Inflammatory macrophage treated with lipopolysaccharide for 1 hour (primary cell): Measurements from ENCODE around the gene LMAN1L.
A peak's percentile ranks its signal among the peaks of the same experiment; 100 is the strongest.

Experiments used
- DNase-seq, 2 donors: peaks; one replicate each; pipeline ENCODE4 v3.0.0-alpha.2; 2020 to 2022

LMAN1L gene

DNA sequence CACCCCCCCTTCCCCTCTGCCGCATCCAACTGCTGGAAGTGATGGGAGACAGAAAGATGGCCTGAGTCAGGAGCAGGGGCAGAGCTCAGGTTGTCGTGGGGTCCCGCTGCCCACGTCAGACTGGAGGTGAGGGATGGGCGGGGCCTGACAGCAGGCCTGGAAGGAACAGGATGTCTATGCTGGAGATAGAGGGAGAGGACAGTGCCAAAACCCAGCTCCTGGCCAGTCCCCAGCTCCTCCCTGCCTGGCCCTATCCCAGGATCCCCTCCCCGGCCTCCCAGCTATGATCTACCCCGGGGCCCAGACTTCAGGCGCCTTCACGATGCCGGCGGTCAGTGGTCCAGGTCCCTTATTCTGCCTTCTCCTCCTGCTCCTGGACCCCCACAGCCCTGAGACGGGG, at the start of gene LMAN1L:
LMAN1L (plus strand) TSS at position 303 of the 400 bp plus-strand sequence; CDS start at position 323, 20 bp downstream.
- DNase-seq = no peak

DNA sequence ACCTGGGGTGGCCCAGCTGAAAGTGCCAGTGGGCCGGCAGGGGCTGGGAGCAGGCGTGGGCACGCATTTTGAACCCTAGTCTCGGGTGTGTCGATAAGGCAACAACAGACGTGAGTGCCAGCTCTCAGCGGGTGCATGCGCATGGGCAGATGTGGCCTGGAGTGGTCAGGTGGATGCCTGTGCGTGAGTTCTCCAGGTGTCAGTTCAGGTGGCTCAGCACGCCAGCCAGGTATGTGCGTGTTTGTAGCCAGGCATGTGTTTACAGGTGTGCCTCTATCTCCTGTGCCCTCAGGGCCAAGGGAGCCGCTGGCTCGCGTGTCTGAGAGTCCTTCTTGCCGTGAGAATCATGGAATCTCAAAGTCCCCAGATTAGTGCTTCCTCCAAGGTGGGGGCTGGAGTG, 49.2 kb upstream of the LMAN1L start:
- DNase-seq = no peak

DNA sequence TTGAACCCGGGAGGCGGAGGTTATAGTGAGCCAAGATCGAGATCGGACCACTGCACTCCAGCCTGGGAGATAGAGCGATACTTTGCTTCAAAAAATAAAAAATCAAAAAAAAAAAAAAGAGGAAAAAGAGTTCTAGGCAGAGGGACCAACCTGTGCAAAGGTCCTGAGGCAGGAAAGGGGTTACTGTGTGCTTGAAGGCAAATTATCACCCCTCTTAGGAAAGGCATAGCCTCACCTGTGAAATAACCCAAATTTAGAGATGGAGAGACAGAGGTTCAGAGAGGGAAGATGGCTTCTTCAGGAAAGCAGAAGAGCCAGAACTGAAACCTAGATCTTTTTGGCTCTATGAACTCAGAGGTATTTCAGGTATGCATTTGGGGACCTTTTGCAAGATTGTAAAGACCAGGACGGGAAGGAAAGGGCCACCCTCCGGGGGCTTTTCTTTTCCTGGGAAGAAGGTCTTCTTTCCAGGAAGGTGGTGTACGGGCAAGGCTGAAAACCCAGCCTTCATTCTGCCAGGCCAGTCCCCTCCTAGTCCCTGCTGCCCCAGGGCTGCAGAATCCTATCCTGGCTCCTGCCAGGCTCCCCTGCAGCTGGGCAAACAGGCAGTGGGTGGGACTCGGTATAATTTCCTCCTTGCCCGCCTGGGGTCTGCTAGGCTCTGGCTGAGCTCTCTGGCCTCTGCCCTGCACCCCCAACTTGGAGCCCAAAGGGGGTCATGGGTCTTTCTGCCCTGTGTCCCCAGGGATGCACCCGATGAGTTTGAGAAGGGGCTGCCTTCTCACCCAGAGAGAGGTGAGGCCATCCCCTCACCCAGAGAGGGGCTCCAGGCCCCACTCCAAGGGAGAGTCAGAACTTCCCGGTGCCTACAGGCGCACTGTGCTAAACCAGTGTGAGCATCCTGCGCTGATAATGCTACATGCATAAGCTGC, 45.2 kb upstream of the LMAN1L start:
- no peak for DNase-seq

DNA sequence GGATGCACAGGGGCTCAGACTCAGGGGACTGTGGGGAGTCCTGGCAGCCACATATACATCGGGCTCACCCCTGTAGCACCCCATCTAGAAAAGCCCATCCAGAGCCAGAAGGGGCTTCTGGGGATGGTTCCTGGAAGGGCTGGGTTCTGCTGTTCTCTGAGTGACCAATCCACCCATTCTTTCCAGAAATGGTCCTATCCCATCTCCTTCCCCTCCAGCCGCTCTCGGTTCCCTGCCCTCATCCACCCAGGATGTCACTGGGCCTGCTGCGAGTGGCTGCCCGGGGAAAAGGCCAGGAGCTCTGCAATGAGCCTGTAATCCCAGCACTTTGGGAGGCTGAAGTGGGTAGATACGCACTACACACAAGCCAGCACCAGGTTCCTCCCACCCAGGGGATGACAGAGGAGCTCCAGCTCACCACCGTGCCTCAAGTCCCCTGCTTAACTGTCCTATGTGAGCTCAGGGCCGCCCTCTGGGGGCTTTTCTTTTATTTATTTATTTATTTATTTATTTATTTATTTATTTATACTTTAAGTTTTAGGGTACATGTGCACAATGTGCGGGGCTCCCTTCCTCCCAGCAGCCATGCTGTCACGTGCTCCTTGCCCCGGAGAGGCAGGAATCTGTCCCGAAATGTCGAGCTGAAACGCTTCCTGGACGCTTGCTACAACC, 44.4 kb upstream of the LMAN1L start:
- DNase-seq = no peak

DNA sequence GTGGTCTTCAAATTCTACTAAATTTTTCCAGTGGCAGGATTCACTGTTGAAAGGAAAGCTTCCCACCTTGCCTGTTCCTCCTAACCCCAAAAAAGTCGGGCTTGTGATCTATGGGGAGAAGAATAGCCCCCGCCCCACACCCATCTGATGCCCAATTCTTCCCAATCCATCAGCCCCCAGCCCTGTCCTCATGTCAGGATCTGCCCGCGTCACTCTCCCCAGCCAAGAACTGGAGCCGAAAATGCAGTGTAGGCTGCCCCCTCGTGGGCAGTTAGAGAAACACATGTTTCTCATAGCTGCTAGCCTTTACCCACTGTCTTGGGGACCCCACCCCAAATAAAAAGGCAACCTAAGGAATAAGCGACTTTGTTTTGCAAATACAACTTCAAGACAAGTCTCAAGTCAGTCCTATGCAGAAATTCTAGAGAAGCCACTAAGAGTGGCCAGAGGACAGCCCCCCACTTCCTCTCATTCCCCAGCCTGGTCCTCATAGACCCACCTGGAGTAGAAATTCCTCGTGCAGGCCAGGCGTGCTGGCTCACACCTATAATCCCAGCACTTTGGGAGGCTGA, 43.8 kb upstream of the LMAN1L start:
- peak in 1 of 2 donors; percentile 59 for DNase-seq

DNA sequence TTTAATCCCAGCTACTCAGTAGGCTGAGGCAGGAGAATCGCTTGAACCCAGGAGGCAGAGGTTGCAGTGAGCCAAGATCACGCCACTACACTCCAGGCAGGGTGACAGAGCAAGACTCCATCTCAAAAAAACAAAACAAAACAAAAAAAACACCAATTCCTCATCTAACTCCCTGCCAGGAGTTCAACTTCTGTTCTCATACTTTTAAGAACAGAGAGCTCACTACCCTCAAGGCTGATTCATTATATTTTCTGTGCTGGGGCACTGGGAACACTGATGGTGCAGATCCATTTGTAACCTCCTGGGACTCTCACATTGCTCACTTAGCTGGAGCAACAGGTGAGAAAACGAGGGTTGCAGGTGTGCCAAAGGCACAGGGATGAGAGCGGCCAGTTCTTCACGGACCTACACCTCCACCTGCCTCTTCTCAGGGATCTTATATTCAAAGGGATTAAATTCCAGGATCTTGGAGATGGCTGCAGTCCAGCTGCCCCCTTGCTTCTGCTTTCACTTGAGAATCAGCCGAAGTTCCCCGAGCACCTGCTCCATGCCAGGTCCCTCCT, 43.1 kb upstream of the LMAN1L start:
- DNase-seq = no peak

DNA sequence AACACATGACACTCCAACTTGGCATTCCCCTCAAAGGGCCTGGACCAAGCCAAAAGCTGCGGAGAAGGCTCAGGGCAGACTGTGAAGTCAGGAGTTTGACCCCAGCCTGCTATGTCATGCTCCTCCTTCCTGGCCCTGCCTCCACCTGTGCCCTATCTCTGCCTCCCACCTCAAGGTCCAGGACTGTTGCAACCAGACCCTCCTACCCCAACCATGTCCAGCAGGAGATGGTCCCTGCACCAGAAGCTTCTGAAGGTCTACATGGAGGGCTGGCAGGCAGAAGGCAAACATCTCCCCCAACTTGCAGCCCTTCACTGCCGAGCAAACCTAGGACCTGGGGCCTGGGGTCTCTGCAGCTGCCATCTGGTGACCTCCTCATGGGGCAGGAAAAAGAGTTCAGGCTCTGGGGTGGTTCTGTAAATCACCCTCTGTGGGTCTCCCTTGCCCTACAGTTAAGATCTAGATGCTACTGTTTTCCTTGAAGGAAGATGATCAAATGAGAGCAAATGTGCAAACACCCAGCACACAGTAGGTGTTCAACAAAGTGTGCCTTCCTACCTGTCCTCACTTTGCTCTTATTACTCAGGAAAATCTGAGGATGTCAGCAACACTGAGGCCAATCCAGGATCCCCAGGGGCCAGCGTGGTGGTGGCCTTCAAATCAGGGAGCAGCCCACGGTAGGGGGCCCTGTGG, 42.3 kb upstream of the LMAN1L start:
- DNase-seq = no peak

DNA sequence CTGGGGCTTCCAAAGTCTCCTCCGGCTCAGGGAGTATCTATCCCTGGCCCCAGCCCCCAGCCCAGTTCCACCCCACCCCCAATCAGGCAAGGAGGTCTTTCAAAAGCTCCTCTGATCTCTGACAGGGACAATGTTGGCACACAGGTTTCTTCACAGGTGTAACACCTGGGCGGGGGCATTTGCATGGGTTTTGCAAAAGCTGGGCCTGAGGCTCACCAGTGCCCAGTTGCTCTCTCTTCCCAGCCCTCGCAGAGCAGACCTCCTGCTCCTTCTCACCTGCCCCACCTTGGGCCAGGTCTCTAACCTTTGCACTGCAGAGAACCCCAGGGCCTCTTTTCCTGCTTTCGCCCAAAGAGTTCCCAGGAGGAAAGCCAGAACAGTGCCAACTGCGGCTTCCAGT, 39.3 kb upstream of the LMAN1L start:
- DNase-seq = no peak

DNA sequence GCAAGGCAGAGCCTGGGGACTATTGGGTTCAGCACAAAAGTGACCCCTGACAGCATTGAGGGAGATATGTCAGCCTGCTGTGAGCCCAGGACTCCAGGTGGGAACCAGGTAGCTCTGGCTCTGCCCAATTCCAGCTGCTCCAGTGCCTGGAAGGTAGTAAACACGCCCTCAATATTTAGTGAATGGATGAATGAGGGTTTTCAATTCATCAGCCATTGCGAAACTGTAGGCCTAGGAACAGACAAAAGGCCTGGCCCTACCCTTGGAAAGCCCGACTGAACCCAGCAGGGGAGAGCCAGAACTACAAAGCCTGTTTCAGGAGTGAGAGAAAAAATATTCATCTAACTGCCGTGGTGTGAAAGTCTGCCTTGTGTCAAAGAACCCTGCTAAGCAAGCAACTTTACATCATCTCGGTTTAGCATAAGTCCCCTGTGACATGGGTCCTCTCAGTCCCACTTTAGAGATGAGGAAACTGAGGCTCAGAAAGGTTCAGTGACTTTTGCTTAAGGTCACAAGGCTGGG, 38.8 kb upstream of the LMAN1L start:
- peak in 1 of 2 donors; percentile 39 for DNase-seq

DNA sequence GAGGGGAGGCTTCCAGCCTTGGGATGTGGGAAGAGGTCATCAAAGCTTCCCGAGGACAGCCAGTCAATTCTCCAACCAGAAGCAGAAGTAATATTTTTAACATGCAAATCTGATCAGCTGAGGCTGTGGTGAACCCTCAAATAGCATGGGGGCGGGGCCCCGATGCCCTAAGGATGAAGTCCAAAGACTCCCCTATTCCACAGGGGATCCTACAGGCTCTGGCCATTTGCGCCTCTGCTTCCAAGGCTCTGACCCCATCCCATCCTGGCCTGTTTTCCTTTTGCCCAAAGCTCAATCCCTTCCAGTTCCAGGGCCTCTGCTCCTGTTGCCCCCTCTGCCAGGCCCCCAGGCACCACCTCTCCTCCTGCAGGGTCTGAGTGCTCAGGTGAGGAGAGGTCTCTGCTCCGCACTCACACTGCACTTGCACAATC, 37.5 kb upstream of the LMAN1L start:
- peak; percentile 56 to 77 for DNase-seq

DNA sequence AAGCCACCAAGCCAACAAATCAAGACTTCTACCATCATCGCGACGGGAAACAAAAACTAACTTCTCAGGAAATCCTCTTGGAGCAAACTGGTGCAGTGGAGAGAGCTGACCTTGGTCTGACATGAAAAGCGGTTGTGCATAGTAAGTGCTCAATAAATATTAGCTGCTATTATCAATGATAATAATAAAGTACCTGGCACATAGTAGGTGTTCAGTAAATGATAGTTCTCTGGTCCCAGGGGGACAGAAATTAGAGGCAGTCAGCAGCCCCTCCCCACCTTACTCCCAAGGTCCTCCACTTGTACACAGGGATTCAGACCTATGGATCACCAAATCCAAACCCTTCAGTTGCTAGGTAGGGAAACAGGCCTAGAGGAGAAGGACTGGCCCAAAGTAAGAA, 36.7 kb upstream of the LMAN1L start:
- no peak for DNase-seq

DNA sequence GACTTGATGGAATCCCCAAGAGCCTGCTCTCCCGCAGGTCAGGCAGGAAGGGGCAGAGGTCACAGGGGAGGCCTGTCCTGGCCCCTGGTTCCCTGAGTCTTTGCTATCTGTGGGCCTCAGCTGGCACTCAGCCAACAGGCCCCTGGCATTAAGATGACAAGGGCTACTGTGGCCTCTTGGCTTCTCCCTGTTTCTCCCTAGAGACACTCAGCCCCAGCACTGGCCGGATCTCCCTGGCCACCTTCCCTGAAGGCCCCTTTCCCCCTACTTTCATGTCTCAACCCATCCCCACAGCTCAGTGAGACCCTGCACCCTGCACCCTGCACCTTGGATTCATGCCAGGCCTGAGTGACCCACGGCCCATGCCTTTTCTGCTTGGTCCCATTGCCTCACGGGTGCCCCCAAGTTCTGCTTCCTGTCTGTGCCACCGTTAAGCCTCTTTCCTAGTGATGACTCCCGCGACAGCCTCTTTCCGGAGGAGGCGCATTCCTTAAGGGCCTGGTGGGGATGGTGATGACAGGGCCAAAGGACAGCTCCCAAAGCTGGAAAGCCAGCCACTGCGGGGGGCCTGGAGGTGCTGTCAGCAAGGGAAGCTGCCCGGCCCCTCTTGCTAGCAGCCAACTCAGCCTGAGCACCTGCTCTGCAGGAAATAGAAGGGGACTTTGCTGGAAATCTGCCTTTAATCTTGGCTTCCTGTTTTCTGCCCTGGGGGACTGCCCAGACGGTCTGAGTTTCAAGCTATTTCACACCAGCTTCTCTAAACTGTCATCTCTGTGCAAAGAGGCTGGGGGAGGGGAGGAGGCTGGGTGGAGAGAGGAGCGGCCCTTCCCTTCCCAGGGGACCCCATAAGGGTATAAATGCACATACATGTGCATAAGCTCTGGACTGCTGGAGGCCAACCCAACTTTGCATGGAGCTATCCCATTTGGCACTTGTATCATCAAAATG, 35.5 kb upstream of the LMAN1L start:
- DNase-seq = peak; percentile 86 to 88

DNA sequence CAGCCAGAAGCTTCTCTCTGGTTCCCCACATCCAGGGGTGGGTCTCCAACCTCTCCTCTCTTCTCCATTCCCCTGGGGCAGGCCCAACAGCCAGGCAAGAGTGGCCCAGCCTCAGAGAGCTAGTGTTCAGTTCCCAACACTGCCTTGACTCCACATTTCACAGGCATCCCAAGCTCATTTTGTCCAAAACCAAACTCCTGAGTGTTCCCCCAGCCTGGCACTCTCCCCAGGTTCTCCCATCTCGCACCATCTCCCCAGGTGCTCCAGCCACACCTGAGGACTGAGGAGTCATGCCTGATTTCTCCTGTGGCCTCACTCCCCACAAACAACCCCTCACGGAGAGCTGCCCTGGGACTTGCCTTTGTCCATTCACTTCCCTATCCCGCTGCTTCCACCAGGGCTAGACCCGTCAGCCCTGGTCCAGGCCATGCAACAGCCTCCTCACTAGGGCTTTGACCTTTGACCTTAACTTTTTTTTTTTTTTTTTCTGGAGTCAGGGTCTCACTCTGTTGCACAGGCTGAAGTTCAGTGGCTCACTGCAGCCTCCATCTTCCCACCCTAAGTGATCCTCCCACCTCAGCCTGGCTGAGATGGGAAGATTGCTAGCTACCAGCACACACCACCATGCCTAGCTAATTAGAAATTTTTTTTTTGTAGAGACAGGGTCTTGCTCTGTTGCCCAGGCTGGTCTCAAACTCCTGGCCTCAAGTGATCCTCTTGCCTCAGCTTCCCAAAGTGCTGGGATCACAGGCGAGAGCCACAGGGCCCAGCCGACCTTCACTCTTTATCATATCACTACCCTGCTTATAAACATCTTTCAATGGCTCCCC, 34.7 kb upstream of the LMAN1L start:
- peak; percentile 36 to 41 for DNase-seq

DNA sequence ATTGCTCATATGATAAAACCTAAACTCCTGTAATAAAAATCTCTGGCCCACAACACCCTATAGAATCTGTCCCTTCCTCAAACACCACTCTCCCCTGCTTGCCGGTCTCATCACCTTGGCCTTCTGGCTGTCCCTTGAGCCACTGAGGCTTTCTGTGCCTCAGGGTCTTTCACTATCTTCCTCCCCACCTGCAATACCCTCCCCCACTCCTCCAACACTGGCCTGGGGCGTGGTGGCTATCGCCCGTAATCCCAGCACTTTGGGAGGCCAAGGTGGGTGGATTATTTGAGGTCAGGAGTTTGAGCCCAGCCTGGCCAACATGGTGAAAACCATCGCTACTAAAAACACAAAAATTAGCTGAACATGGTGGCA, 34.0 kb upstream of the LMAN1L start:
- no peak for DNase-seq

DNA sequence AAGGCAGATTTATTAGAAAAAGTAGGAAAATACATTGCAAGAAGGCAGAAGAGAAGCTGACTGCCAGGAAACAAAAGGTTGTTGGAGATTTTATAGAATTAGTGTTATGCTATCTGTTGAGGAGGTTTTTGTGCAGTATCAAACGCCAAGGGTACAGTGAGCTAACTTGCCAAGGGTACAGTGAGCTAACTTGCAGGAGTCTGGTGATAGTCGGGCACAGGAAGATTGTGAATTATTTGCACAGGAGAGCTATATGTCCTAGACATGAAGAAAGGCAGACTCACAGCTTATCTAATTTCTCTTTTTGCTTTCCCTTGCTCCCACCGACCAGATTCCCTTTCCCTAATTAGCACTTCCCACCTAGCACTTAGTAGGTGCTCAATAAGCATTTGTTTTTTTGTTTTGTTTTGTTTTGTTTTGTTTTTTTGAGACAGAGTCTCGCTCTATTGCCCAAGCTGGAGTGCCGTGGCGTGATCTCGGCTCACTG, 33.4 kb upstream of the LMAN1L start:
- DNase-seq = no peak

DNA sequence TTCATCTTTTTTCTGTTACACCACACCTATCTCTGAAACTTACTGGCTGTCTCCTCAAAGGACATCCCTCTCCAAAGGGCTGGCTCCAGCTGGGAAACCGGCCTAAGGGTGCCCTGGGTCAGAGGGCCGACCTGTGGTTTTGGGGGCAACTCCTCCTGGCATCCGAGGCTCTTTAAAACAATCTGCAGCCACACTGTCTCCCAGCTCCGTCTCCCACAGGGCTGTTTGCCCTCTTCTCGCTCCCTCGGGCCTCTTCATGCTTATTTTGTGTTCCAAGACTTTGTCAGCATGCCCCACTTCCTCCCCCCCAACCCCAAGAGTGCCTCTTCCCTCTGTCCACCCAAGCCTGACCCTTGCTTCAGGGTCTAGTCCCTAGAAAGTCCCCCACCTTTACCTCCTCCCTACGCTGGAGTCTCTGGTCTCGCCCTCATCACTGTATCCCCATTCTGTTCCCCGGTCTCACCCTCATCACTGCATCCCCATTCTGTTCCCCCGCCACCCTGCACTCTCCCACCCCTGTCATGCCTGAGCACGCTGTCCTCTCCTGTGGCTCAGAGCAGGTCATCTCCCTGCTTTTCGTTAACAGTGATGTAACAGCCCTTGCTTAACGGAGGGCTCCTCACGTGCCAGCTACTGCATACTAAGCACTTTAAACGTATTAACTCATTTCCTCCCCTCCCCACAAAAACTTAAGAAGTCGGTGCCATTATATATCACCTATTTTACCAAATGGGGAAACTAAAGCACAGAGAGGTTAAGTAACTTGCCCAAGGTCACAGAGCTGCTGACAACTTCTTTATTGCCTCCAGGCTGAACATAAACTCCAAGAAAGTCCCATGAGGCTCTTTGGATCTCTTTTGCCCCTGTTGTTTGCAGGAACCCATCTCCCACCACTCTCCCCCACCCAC, 31.9 kb upstream of the LMAN1L start:
- peak; percentile 66 to 72 for DNase-seq

DNA sequence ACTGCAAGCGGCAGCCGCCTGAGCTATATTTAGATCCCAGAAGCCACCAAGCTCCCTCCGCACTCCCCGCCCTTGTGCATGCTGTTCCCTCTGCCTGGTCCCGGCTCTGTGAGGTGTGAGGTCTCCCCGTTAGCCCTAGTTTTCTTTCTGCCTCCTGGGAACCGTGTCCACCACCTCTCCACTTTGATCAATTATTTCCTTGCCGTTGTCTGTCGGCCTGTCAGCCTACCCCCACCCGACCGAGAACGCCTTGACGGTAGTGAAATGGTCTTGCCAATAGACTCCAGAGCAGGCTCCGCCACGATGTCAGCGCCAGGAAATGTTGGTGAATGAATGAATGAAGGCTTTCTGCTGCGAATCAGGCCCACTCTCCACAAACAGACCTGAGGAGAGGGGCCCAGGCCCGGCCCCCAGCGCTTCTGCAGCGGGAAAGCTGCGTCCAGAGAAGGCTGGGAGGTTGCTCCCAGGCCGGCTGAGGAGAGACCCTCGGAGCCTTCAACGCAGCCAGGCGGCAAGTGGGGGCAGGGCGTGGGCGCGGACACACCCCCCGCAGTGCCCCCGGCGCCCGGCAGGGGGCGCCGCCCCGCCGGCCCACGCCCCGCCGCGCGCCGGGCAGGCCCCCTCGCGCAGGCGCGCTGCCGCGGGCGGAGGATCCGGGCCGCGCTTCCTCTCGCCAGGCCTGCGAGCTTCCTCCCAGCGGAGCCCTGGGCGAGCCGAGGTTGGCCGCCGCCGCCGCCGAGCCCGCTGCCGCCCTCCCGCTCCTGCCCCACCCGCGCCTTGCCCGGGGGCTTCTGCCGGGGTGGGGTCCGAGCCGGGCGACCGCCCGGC, 31.0 kb upstream of the LMAN1L start, which contains the start of gene CSK:
CSK (plus strand) TSS at position 650 of the 828 bp plus-strand sequence. CDS start 16,218 bp downstream, outside the sequence.
- peak; percentile 70 to 84 for DNase-seq
